Measurements from ENCODE around the gene HRH2.
"Not testable (repeated sequence)": the region's sequence is repeated elsewhere in the genome, so short reads cannot be mapped to it uniquely, and the experiment has no call there.

The HRH2 gene

DNA sequence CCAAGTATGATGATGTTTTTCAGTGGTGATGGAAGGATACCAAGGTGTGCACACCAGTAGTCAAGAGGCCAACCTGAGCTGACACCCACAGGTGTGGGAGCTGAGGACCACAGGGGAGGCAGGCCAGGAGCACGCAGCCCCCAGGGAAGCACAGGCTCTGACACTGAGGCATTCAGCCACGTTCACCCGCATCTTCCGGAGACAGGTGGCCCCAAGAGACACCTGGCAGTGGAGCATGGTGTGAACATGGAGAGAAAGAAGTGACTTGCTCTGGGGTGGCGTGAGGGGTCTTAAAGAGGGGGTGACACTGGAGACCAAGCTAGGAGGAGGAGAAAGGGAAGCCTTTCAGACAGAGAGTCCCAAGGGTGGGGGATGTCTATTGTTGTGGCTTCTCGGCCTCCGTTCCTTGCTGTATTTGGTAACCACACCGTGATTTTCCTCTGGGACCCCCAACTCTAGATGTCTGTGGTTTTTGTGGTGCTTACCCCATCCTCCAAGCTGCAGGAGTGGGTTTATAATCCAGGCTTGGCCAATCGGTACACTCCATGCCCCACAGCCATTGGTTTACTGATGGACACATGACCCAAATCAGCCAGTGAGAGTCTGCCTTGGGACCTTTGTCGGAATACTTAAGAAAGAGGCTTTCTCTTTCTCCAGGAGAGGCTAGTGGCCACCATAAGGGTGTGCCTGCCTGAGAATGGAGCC lies 84.6 kb downstream of the HRH2 start:
- no peak for DNase-seq

DNA sequence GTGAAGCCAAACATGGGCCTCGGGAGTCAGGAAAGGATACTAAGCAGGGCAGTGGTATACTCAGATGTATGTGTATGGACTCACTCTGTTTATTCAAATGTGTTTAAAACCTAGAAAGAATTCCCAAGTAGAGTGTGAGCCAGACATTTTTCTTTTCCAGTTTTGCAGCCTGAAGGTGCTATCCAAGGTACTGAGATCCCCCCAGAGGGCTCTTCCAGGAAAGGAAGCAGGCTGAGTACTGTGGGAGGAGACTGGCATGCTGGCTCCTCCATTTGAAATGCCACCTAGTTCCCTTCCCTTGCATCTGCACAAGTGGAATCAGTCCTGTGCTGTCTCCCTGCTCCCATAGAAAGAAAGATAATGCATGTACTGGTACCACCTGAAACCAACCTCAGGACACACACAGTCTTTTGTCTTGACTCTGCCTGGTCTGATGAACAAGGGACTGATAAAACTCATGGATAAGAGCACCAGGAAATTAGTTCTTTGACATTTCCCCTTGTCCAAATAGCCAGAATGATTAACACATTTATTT lies 85.9 kb downstream of the HRH2 start:
- no peak for DNase-seq

DNA sequence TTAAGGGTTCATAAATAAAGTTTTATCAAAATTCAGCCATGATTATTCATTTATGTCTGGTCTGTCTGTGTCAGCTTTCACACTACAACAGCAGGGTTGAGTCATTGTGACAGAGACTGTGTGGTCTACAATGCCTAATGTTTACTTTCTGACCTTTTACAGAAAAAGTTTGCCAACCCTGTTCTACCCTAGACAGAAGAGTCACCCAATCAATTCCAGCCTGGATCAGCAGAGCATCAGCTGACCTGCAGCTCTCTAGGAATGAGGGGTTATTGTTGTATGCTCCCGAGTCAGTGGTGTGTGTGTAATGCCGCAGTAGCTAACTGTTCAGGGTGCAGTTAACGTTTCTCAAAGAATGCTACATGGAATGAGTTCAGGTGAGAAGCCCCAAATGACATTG lies 87.3 kb downstream of the HRH2 start:
- DNase-seq: no peak

DNA sequence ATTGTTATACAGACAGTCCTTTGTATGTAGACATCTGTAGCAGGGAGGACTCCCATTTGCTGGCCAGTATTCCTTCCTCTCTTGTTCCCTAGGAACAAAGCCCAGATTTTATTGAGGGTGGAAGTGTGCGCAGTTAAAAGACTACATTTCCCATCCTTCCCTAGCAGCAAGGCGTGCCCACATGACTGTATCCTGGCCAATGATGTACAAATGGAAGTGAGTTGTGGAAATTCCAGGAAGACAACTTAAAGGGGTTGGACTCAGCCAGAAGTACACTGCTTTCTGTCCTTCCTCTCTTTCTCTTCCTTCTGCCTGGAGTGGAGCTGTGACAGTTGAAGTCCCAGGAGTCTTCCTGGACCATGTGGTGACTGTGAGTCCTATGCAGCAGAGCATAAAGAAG lies 89.0 kb downstream of the HRH2 start:
- no peak for DNase-seq

DNA sequence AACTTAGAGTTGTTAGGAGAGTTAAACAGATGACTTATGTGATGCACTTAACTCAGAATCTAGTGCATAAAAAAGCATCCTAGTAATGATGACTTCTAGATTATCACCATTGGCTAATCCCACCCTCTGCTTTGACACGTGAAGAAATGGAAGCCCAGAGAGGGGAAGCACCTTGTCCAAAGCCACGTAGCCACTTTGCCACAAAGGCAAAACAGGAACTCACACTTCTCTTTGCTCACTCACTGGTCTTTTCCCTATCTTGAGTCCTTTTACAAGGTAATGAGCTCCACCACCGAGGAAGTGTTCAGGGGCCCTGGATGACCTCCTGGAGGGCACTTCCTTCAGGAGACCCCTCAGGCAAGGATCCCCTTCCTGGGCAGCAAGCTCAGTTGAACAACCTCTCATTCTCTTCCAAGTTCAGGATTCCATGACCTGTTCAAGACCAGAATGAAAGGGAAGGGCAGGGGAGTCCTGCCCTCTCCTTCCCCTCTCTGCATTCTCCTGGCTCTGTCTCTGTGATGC lies 89.7 kb downstream of the HRH2 start:
- DNase-seq: no peak

DNA sequence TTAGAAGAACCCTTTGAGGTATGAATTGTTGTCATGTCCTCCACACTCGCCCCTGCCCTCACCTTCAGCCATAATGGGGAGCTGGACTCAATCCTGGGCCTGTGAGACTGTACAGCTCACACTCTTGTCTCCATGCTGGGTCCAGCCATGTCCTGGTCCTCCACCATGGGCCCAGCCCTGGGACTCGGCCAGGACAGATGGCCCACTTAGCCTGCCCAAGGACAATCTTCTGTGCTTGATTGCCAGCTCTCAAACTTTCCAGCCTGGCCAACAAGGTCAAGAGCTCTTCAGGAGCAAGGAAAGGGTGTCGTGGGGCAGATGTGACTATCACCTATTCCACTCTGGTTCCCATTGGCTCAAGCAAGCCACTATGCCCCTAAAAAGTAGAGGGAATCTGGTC lies 90.8 kb downstream of the HRH2 start:
- DNase-seq: no peak

DNA sequence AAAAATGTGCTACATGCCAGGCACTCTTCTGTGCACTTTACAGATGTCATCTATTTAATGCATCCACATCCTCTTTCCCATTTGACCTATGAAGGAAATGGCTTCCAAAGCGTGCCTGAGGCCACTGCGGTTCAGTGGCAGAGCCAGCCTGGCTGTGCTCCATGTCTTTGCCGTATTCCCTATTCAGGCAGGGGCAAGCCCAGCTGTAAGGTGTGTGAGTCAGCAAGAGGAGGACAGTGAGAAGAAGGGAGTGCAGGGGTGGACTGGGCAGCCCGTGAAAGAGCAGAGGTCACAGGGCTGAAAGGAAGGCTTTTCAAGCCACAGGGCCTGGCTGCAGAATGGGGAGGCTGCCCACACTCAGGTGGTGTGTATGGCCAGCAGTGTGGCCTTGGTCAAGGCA lies 91.7 kb downstream of the HRH2 start:
- no peak for DNase-seq

DNA sequence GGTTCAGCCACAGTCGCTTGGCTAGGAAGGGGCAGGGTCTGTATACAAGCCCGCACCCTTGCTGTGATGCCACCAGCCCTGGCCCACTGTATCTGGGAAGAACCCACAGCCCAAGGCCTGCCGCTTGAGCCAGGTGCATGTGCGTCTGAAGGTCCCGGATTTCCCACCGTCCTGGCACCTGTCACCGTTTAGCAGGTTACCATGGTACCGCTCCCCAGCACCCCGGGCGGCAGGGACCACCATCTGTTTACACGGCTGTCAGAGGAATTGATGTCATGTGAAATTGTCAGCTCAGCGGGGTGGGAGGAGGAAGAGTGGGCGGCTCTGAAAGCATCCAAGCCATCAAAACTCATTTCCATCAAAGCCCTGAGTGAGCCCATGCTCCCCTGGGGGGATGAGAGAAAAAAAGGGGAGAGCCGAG lies 92.7 kb downstream of the HRH2 start:
- DNase-seq: no peak

DNA sequence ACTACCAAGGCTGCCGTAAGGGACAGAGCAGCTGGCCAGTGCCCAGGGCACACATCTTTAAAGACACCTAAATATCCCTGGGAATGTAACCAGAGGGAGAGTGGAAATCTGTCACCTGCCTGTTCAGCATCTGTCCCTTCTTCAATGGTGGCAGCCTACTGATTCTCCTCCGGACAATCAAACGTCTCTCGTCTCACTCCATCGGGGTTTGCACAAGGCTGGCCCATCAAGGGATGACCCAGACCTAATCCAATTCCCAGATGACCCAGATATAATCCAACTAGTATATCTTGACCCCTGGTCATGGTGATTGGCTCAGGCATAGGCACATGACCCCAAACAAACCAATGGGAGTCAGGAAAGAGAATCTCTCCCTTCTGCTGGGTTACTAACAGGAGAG lies 93.5 kb downstream of the HRH2 start:
- no peak for DNase-seq

DNA sequence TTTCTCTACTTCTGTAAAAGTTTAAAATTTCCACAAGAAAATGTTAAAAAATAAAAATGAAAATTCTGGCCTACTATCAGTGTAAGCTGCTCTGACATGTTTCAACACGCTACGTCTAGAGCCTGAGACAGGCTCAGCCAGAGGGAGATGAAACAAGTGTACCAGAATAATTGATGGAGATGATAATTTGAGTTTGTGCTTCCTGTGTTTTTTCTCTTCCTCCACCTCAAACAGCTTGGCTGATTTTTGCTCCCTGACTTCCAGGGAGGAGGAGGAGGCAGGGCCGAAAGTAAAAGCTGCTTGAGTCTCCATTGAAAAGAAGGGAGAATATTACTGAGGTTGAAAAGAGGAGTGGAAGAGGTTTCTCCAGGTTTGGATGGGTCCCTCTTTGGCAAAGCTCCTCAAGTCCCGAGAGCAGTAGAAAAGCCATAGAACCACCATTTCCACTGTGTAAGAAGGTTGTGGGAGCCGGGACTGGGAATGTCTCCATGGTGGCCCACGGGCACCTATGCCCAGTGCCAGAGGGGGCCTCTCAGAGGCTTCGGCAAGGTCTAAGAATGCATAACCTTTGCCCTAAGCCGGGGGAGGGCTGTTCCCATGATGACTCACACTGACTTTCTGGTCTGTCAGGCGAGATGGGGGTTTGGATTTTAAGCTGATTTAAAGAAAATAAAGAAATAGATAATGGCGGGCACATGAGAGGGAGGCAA lies 95.1 kb downstream of the HRH2 start:
- DNase-seq: no peak

DNA sequence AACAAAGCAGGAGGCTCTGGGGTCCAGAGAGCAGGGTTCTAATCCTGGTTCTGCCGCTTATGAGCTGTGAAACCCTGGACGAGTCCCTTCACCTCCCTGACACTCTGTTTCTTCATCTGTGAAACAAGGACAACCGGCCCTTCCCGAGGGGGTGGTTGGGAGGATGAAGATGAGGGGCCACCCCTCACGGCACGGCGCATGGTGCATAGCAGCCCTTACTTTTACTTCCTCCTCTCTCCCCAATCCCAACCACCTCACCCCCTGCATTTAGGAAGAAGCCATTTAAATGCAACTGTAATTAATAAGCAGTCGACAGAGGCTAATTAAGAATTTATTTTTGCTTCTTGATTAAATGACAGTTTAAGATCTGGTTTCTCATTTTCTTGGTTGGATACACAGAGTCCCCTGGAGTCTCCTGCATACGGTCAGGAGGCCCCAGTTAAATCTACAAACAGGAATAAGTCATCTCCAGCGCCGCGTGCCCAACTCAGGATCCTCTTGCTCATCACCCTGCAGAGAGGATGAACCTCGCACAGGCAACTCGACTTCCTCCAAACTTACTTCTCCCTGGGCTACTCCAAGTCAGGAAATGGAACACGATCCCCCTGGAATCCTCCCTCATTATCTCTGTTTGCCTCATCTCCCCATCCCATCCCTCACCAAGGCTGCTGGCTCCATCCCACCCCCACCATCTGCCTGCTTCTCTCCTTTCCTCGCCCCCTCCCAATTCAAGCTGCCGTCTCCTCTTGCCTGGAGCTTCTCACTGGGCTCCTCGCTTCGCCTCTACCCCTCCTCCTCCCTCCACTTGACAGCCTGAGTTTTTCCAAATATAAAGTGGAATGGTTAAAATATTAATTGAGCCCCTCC lies 95.9 kb downstream of the HRH2 start:
- DNase-seq: no peak

DNA sequence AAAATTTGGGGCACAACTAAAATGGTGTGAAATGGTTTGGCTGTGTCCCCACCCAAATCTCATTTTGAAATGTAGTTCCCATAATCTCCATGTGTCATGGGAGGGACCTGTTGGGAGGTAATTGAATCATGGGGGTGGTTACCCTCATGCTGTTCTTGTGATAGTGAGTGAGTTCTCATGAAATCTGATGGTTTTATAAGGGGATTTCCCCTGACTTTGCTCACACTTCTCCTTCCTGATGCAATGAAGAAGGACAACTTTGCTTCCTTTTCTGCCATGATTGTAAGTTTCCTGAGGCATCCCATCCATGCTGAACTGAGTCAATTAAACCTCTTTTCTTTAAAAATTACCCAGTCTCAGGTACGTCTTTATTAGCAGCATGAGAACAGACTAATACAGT lies 102.1 kb downstream of the HRH2 start:
- not testable (repeated sequence) for DNase-seq

All from kidney glomerular epithelial cell (primary cell).